GM23338 (cell line): ENCODE measurements around the gene IFNE. TPM values are rescaled to one million over a fixed set of nuclear protein-coding genes. Genes with fewer than 3 reads are reported as not detected.

Experiments used
- ATAC-seq: fragments of 200-7000 bp; cut with Tn5 transposase; 3 replicates; pipeline ENCODE4 v1.9.1; 2020
- DNase-seq: peaks from one replicate; pipeline ENCODE4 v3.0.0-alpha.2; 2015; ENCODE audit warnings: low spot score
- H2AFZ ChIP-seq: fragments of 200-600 bp; sonication (generic); 2 replicates; pipeline ENCODE4 v1.8.0; 2016; ENCODE audit warnings: antibody characterized with exemption, mild to moderate bottlenecking, moderate library complexity
- H3F3A ChIP-seq: fragments of 200-600 bp; sonication (generic); replicated peaks from 2 replicates; pipeline ENCODE4 v1.8.0; 2017; ENCODE audit warnings: antibody characterized with exemption, mixed run types, low read depth
- H3K27ac ChIP-seq: fragments of 200-600 bp; sonication (generic); 2 replicates; pipeline ENCODE4 v1.6.1; 2016; ENCODE audit warnings: low read depth
- H3K27me3 ChIP-seq: fragments of 200-600 bp; sonication (generic); 2 replicates; pipeline ENCODE4 v1.8.0; 2016; ENCODE audit warnings: mild to moderate bottlenecking, mixed run types, moderate library complexity; ENCODE audit not compliant: insufficient read depth
- H3K36me3 ChIP-seq: fragments of 200-600 bp; sonication (generic); 2 replicates; pipeline ENCODE4 v1.8.0; 2016; ENCODE audit warnings: mild to moderate bottlenecking; ENCODE audit not compliant: insufficient read depth
- H3K4me1 ChIP-seq: fragments of 200-600 bp; sonication (generic); 2 replicates; pipeline ENCODE4 v1.8.0; 2016; ENCODE audit warnings: mild to moderate bottlenecking, moderate library complexity; ENCODE audit not compliant: insufficient read depth
- H3K4me2 ChIP-seq: fragments of 200-600 bp; sonication (generic); 2 replicates; pipeline ENCODE4 v1.7.1; 2017; ENCODE audit warnings: mixed run types
- H3K4me3 ChIP-seq: fragments of 200-600 bp; sonication (generic); 2 replicates; pipeline ENCODE4 v1.6.1; 2016; ENCODE audit warnings: mixed run types
- H3K79me2 ChIP-seq: fragments of 200-600 bp; sonication (generic); replicated peaks from 2 replicates; pipeline ENCODE4 v1.8.0; 2017; ENCODE audit warnings: mild to moderate bottlenecking; ENCODE audit not compliant: insufficient read depth
- H3K9me2 ChIP-seq: fragments of 200-600 bp; sonication (generic); 2 replicates; pipeline ENCODE4 v1.8.0; 2017; ENCODE audit not compliant: insufficient read depth
- H4K20me1 ChIP-seq: fragments of 200-600 bp; sonication (generic); replicated peaks from 2 replicates; pipeline ENCODE4 v1.8.0; 2017; ENCODE audit warnings: mild to moderate bottlenecking; ENCODE audit not compliant: insufficient read depth
- H3K27ac Mint-ChIP-seq: 2 replicates; pipeline ENCODE4 v1.8.0; 2020; ENCODE audit warnings: inconsistent platforms, mild to moderate bottlenecking, moderate library complexity, mixed read lengths
- H3K27me3 Mint-ChIP-seq: 3 replicates; pipeline ENCODE4 v1.8.0; 2022; ENCODE audit warnings: low read depth, mild to moderate bottlenecking, moderate library complexity, mixed read lengths, inconsistent platforms; ENCODE audit not compliant: insufficient read depth, poor library complexity
- H3K36me3 Mint-ChIP-seq: 3 replicates; pipeline ENCODE4 v1.8.0; 2021; ENCODE audit warnings: low read depth, mild to moderate bottlenecking, inconsistent platforms, moderate library complexity, mixed read lengths
- H3K4me1 Mint-ChIP-seq: 3 replicates; pipeline ENCODE4 v1.8.0; 2020; ENCODE audit warnings: mild to moderate bottlenecking, inconsistent platforms, mixed read lengths
- H3K4me3 Mint-ChIP-seq: 3 replicates; pipeline ENCODE4 v1.8.0; 2021; ENCODE audit warnings: moderate library complexity, mild to moderate bottlenecking, inconsistent platforms, mixed read lengths
- H3K9me3 Mint-ChIP-seq: 3 replicates; pipeline ENCODE4 v1.8.0; 2020; ENCODE audit warnings: moderate library complexity, mild to moderate bottlenecking, inconsistent platforms, mixed read lengths
- polyA plus RNA-seq: library from polyadenylated mRNA; unstranded; fragments of >200 nt; fragmentation: Nextera tagmentation; extraction: Ambion mirVana; gene quantifications from 2 replicates; pipeline ENCODE4 v1.2.1, GENCODE V29; 2016
- total RNA-seq: library from RNA; depleted of rRNA; stranded (reverse); fragments of >200 nt; shearing (Covaris generic); gene quantifications from 2 replicates; pipeline ENCODE4 v1.2.3, GENCODE V29; 2014
- TF ChIP-seq, protein P1 (sequence below), 2 experiments: fragments of 200-600 bp in 1 of 2; sonication (generic) in 1 of 2; conservative IDR thresholded peaks; 2 replicates each; pipeline versions ENCODE4 v1.5.1 to v1.6.1; 2016 to 2017; ENCODE audit warnings: antibody characterized with exemption in 2 of 2, low read depth in 2 of 2, mild to moderate bottlenecking in 2 of 2, moderate library complexity in 1 of 2
- TF ChIP-seq, protein P2 (sequence below): IDR thresholded peaks from 2 replicates; pipeline ENCODE4 v1.6.1; 2016; ENCODE audit warnings: antibody characterized with exemption
- TF ChIP-seq, protein P3 (sequence below): fragments of 250-450 bp; sonication (Bioruptor Pico); IDR thresholded peaks from 2 replicates; pipeline ENCODE4 v1.5.0; 2020; ENCODE audit warnings: mild to moderate bottlenecking, moderate library complexity

Gene IFNE
- total and polyA plus RNA-seq, 2 experiments from 2014 or later, result 0.21 TPM; not detected in 1

DNA sequence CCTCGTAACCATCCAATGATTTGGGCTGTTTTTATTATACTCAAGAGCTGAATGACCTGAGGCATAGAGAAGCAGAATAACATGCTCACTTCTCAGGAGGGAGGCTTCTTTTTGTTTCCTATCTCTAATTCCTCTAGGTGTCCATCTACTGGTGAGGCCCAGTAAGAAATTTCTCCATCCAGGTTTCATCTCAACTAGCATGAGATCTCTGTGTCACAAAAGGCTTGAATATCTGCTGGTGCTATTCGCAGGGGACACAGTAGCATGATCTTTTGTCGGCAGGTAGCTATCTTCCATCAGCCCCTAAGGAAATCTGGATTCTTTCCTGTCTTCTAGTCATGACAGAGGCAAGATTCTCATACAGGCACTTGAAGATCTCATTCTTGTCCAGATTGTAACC is 8.9 kb downstream of the IFNE start:
- no peaks in the 10 kb centered on the region for H3F3A ChIP-seq
- H3K27me3 ChIP-seq, result no peaks in the 10 kb centered on the region
- H3K36me3 ChIP-seq, result no peaks in the 10 kb centered on the region
- TF ChIP-seq, protein P1, sequence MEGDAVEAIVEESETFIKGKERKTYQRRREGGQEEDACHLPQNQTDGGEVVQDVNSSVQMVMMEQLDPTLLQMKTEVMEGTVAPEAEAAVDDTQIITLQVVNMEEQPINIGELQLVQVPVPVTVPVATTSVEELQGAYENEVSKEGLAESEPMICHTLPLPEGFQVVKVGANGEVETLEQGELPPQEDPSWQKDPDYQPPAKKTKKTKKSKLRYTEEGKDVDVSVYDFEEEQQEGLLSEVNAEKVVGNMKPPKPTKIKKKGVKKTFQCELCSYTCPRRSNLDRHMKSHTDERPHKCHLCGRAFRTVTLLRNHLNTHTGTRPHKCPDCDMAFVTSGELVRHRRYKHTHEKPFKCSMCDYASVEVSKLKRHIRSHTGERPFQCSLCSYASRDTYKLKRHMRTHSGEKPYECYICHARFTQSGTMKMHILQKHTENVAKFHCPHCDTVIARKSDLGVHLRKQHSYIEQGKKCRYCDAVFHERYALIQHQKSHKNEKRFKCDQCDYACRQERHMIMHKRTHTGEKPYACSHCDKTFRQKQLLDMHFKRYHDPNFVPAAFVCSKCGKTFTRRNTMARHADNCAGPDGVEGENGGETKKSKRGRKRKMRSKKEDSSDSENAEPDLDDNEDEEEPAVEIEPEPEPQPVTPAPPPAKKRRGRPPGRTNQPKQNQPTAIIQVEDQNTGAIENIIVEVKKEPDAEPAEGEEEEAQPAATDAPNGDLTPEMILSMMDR (conservative IDR thresholded peaks at IDR 0.05; ENCODE audit: low read depth in 2 of 2), result peak in 1 of 2 experiments; percentile 21; a peak in 2 of 4 replicates
- TF ChIP-seq, protein P2, sequence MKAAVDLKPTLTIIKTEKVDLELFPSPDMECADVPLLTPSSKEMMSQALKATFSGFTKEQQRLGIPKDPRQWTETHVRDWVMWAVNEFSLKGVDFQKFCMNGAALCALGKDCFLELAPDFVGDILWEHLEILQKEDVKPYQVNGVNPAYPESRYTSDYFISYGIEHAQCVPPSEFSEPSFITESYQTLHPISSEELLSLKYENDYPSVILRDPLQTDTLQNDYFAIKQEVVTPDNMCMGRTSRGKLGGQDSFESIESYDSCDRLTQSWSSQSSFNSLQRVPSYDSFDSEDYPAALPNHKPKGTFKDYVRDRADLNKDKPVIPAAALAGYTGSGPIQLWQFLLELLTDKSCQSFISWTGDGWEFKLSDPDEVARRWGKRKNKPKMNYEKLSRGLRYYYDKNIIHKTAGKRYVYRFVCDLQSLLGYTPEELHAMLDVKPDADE, result no peak
- TF ChIP-seq, protein P3, sequence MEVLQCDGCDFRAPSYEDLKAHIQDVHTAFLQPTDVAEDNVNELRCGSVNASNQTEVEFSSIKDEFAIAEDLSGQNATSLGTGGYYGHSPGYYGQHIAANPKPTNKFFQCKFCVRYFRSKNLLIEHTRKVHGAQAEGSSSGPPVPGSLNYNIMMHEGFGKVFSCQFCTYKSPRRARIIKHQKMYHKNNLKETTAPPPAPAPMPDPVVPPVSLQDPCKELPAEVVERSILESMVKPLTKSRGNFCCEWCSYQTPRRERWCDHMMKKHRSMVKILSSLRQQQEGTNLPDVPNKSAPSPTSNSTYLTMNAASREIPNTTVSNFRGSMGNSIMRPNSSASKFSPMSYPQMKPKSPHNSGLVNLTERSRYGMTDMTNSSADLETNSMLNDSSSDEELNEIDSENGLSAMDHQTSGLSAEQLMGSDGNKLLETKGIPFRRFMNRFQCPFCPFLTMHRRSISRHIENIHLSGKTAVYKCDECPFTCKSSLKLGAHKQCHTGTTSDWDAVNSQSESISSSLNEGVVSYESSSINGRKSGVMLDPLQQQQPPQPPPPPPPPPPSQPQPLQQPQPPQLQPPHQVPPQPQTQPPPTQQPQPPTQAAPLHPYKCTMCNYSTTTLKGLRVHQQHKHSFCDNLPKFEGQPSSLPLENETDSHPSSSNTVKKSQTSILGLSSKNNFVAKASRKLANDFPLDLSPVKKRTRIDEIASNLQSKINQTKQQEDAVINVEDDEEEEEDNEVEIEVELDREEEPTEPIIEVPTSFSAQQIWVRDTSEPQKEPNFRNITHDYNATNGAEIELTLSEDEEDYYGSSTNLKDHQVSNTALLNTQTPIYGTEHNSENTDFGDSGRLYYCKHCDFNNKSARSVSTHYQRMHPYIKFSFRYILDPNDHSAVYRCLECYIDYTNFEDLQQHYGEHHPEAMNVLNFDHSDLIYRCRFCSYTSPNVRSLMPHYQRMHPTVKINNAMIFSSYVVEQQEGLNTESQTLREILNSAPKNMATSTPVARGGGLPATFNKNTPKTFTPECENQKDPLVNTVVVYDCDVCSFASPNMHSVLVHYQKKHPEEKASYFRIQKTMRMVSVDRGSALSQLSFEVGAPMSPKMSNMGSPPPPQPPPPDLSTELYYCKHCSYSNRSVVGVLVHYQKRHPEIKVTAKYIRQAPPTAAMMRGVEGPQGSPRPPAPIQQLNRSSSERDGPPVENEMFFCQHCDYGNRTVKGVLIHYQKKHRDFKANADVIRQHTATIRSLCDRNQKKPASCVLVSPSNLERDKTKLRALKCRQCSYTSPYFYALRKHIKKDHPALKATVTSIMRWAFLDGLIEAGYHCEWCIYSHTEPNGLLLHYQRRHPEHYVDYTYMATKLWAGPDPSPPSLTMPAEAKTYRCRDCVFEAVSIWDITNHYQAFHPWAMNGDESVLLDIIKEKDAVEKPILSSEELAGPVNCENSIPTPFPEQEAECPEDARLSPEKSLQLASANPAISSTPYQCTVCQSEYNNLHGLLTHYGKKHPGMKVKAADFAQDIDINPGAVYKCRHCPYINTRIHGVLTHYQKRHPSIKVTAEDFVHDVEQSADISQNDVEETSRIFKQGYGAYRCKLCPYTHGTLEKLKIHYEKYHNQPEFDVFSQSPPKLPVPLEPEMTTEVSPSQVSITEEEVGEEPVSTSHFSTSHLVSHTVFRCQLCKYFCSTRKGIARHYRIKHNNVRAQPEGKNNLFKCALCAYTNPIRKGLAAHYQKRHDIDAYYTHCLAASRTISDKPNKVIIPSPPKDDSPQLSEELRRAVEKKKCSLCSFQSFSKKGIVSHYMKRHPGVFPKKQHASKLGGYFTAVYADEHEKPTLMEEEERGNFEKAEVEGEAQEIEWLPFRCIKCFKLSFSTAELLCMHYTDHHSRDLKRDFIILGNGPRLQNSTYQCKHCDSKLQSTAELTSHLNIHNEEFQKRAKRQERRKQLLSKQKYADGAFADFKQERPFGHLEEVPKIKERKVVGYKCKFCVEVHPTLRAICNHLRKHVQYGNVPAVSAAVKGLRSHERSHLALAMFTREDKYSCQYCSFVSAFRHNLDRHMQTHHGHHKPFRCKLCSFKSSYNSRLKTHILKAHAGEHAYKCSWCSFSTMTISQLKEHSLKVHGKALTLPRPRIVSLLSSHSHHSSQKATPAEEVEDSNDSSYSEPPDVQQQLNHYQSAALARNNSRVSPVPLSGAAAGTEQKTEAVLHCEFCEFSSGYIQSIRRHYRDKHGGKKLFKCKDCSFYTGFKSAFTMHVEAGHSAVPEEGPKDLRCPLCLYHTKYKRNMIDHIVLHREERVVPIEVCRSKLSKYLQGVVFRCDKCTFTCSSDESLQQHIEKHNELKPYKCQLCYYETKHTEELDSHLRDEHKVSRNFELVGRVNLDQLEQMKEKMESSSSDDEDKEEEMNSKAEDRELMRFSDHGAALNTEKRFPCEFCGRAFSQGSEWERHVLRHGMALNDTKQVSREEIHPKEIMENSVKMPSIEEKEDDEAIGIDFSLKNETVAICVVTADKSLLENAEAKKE (CRISPR knock-in tag), result peak; percentile 51; the same call in 1 of the 2 replicates
- Mint-ChIP-seq H3K36me3 (no peaks in the 10 kb centered on the region), H3K4me3 (no peak overlapping the region), H3K4me1 (peaks cover 2% of the 10 kb centered on the region; the same call in 1 of the 3 replicates), H3K27ac (no peak overlapping the region), H3K27me3 (no peaks in the 10 kb centered on the region), H3K9me3 (no peaks in the 10 kb centered on the region)
- no peaks in the 10 kb centered on the region for H3K79me2 ChIP-seq
- no peak overlapping the region for H3K27ac ChIP-seq
- peaks cover 15% of the 10 kb centered on the region; the same call in 1 of the 2 replicates for H3K9me2 ChIP-seq
- peak; percentile 30 for DNase-seq
- no peak overlapping the region for H2AFZ ChIP-seq
- no peaks in the 10 kb centered on the region; the same call in 1 of the 2 replicates for H4K20me1 ChIP-seq
- no peak for ATAC-seq
- H3K4me3 ChIP-seq, result no peak overlapping the region
- no peak overlapping the region for H3K4me2 ChIP-seq
- 0 out of 2 replicates have a peak, but pooled peaks cover 9% of the 10 kb centered on the region for H3K4me1 ChIP-seq
